T-helper 2 cell treated with Interferon-gamma antibody and Interleukin-4, amounts not matched to agents 5 μg/mL and 100 μg/mL, for 36 hours (primary cell): ENCODE data around the gene ZNF219.

ENCODE experiments used
- DNase-seq: peaks from one replicate; pipeline ENCODE4 v3.0.0; 2021; ENCODE audit warnings: low spot score
- H3K27ac Mint-ChIP-seq: one replicate; pipeline ENCODE4 v1.8.0; 2021; ENCODE audit warnings: mild to moderate bottlenecking, mixed read lengths
- H3K27me3 Mint-ChIP-seq: one replicate; pipeline ENCODE4 v1.8.0; 2021; ENCODE audit warnings: low read depth, mixed read lengths
- H3K36me3 Mint-ChIP-seq: one replicate; pipeline ENCODE4 v1.8.0; 2021; ENCODE audit warnings: low read depth, mixed read lengths
- H3K4me1 Mint-ChIP-seq: one replicate; pipeline ENCODE4 v1.8.0; 2021; ENCODE audit warnings: low read depth, mixed read lengths
- H3K4me3 Mint-ChIP-seq: one replicate; pipeline ENCODE4 v1.8.0; 2022; ENCODE audit warnings: mild to moderate bottlenecking, moderate library complexity, mixed read lengths
- H3K9me3 Mint-ChIP-seq: one replicate; pipeline ENCODE4 v1.8.0; 2021; ENCODE audit warnings: mixed read lengths

Gene ZNF219

GRCh38 chr14:21087294-21088091 lies 11.0 kb downstream of the ZNF219 start:
- Mint-ChIP-seq H3K27ac (peak overlapping the region; percentile 79), H3K4me1 (peaks cover 17% of the 10 kb centered on the region), H3K4me3 (no peak overlapping the region)

GRCh38 chr14:21086908-21087293 lies 11.6 kb downstream of the ZNF219 start:
- H3K9me3 Mint-ChIP-seq: no peaks in the 10 kb centered on the region
- peak overlapping the region; percentile 60 for H3K27ac Mint-ChIP-seq
- no peak overlapping the region for H3K4me3 Mint-ChIP-seq
- no peaks in the 10 kb centered on the region for H3K27me3 Mint-ChIP-seq
- H3K4me1 Mint-ChIP-seq: peaks cover 17% of the 10 kb centered on the region
- DNase-seq: no peak
- H3K36me3 Mint-ChIP-seq: no peaks in the 10 kb centered on the region

More at GRCh38 chr14:21087294-21088091, 11.0 kb downstream of the ZNF219 start:
- no peaks in the 10 kb centered on the region for H3K9me3 Mint-ChIP-seq
- H3K36me3 Mint-ChIP-seq: no peaks in the 10 kb centered on the region
- peak; percentile 45 for DNase-seq
- H3K27me3 Mint-ChIP-seq: no peaks in the 10 kb centered on the region

DNA sequence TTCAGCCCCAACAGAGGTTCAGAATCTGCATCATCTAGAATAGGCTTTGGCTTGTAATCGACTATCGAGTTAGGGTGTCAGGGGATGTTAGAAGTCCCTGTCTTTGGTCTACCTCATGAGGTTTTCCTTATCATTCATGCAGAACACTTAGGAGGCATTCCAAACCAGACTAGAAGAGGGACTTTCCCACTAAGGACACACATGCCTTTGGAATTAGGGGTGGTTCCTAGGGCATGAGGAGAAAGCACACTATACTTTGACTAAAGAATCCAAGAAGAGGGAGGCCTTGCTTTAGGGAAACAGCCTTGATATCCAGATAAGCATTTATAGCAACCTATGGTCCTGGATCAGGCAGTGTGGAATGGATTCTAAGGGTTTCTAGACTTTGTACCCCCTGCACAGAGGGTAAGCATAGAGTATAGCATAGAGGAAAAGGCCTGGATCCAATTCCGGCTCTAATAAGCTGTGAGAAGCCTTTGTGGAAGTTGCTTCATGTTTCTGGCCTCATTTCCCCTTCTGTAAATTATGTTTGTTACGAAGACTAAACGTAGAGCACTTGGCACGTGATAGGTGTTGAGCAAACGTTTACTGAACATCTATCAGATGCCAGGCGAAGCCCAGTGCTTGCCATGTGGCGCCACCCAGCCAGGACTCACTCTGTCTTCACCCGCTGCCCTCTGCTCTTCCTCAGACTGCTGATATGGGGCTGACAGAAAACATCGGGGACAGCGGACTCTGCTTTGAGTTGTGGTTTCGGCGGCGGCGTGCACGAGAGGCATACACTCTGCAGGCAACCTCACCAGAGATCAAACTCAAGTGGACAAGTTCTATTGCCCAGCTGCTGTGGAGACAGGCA lies 13.2 kb downstream of the ZNF219 start:
- Mint-ChIP-seq H3K36me3 (no peaks in the 10 kb centered on the region), H3K27me3 (no peaks in the 10 kb centered on the region), H3K4me3 (no peak overlapping the region), H3K9me3 (no peaks in the 10 kb centered on the region), H3K4me1 (peaks cover 17% of the 10 kb centered on the region), H3K27ac (peak overlapping the region; percentile 60)
- DNase-seq: no peak

DNA sequence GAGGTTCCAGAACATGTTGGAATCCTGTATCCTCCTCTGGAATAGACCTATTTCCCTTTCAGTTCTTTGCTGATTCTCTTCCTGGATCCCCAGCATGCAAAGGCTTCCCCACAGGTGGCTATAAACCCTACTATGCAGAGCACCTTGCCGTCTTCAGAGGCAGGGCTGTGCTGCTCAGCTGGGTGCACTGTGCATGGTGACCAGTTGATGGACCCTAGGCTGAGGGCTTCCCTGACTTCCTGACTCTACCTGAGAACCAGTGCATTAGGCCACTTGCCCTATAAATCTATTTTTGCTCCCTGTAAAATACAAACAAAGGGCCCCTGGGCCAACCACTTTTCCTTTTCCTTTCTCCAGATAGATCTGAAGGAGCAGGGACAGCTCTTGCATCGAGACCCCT lies 14.1 kb downstream of the ZNF219 start:
- Mint-ChIP-seq H3K36me3 (no peaks in the 10 kb centered on the region), H3K27me3 (no peaks in the 10 kb centered on the region), H3K4me1 (peaks cover 17% of the 10 kb centered on the region), H3K9me3 (no peaks in the 10 kb centered on the region), H3K4me3 (no peak overlapping the region), H3K27ac (no peak overlapping the region)
- DNase-seq: no peak

- Mint-ChIP-seq H3K4me1 (peaks cover 16% of the 10 kb centered on the region), H3K4me3 (no peak overlapping the region), H3K27me3 (no peaks in the 10 kb centered on the region), H3K9me3 (no peaks in the 10 kb centered on the region), H3K36me3 (no peaks in the 10 kb centered on the region), H3K27ac (no peak overlapping the region)
- DNase-seq: no peak
Measured at GRCh38 chr14:21083565-21084325, 14.7 kb downstream of the ZNF219 start.

- Mint-ChIP-seq H3K4me1 (peaks cover 5% of the 10 kb centered on the region), H3K4me3 (no peak overlapping the region), H3K27ac (no peak overlapping the region), H3K36me3 (no peaks in the 10 kb centered on the region), H3K27me3 (no peaks in the 10 kb centered on the region), H3K9me3 (no peaks in the 10 kb centered on the region)
- no peak for DNase-seq
Measured at GRCh38 chr14:21081521-21082142, 16.8 kb downstream of the ZNF219 start.

GRCh38 chr14:21078726-21079125 lies 19.7 kb downstream of the ZNF219 start:
- peaks cover 6% of the 10 kb centered on the region for H3K27me3 Mint-ChIP-seq
- H3K9me3 Mint-ChIP-seq: no peaks in the 10 kb centered on the region
- no peaks in the 10 kb centered on the region for H3K36me3 Mint-ChIP-seq
- DNase-seq: no peak
- no peak overlapping the region for H3K4me3 Mint-ChIP-seq
- H3K4me1 Mint-ChIP-seq: no peaks in the 10 kb centered on the region
- no peak overlapping the region for H3K27ac Mint-ChIP-seq

- H3K36me3 Mint-ChIP-seq: no peaks in the 10 kb centered on the region
- H3K9me3 Mint-ChIP-seq: no peaks in the 10 kb centered on the region
- H3K27ac Mint-ChIP-seq: no peak overlapping the region
- no peak overlapping the region for H3K4me3 Mint-ChIP-seq
- DNase-seq: no peak
- H3K4me1 Mint-ChIP-seq: no peaks in the 10 kb centered on the region
- peaks cover 10% of the 10 kb centered on the region for H3K27me3 Mint-ChIP-seq
Measured at GRCh38 chr14:21078287-21078686, 20.2 kb downstream of the ZNF219 start.

DNA sequence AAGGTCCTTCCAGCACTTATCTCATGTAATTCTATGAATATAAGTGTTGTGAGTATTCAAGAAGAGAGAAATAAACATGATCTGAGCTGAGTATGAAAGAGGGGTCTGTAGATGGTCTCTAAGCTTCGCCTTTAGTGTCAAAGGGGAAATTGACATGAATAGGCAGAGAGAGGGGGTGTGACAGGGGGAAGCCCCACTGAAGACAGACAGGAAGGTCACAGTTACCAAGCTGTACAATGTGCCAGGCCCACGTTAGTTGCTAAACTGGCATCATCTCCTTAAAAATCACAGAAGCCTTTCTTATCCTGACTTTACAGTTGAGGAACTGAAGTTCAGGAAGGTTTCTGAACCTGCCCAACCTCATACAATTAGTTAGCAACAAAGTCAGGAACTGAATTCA lies 20.8 kb downstream of the ZNF219 start:
- no peak overlapping the region for H3K27ac Mint-ChIP-seq
- DNase-seq: no peak

GRCh38 chr14:21075719-21076437 lies 22.6 kb downstream of the ZNF219 start:
- no peaks in the 10 kb centered on the region for H3K9me3 Mint-ChIP-seq
- no peak overlapping the region for H3K4me3 Mint-ChIP-seq
- H3K36me3 Mint-ChIP-seq: no peaks in the 10 kb centered on the region

More for the DNA sequence above, 20.8 kb downstream of the ZNF219 start:
- Mint-ChIP-seq H3K4me1 (no peaks in the 10 kb centered on the region), H3K4me3 (no peak overlapping the region), H3K27me3 (peaks cover 14% of the 10 kb centered on the region), H3K9me3 (no peaks in the 10 kb centered on the region), H3K36me3 (no peaks in the 10 kb centered on the region)

GRCh38 chr14:21074398-21075272 lies 23.8 kb downstream of the ZNF219 start:
- Mint-ChIP-seq H3K4me1 (peaks cover 14% of the 10 kb centered on the region), H3K27me3 (peaks cover 40% of the 10 kb centered on the region), H3K36me3 (no peaks in the 10 kb centered on the region), H3K4me3 (no peak overlapping the region), H3K9me3 (no peaks in the 10 kb centered on the region), H3K27ac (no peak overlapping the region)
- DNase-seq: no peak

More at GRCh38 chr14:21075719-21076437, 22.6 kb downstream of the ZNF219 start:
- Mint-ChIP-seq H3K27ac (no peak overlapping the region), H3K4me1 (peaks cover 11% of the 10 kb centered on the region), H3K27me3 (peaks cover 31% of the 10 kb centered on the region)
- DNase-seq: no peak

DNA sequence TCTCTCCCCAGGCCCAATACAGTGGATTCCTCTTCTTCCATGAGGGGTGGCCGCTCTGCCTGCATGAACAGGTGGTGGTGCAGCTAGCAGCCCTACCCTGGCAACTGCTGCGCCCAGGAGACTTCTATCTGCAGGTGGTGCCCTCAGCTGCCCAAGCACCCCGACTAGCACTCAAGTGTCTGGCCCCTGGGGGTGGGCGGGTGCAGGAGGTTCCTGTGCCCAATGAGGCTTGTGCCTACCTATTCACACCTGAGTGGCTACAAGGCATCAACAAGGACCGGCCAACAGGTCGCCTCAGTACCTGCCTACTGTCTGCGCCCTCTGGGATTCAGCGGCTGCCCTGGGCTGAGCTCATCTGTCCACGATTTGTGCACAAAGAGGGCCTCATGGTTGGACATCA lies 24.5 kb downstream of the ZNF219 start:
- no peak overlapping the region for H3K27ac Mint-ChIP-seq
- no peak overlapping the region for H3K4me3 Mint-ChIP-seq
- H3K27me3 Mint-ChIP-seq: peaks cover 47% of the 10 kb centered on the region
- H3K36me3 Mint-ChIP-seq: no peaks in the 10 kb centered on the region
- no peaks in the 10 kb centered on the region for H3K9me3 Mint-ChIP-seq
- H3K4me1 Mint-ChIP-seq: peaks cover 17% of the 10 kb centered on the region
- no peak for DNase-seq
